ENCODE measurements around the gene IMMT.

The IMMT gene

DNA sequence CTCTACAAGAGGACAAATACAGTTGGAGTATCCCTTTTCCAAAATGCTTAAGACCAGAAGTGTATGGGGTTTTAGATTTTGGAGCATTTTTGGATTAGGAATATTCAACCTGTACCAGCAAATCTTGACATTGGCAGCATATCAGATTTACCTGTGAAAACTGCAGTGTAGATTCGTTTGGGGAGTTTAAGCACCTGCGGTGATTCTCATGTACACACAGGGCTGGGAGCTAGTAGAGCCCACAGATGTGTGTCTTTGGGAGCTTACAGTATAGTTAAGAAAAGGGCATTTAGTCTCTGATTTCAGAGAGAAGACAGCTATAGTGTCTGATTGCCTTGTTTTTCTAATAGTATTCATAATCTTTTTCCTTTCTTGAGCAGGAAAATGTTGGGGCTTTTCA, 59.1 kb downstream of the IMMT start:
- TF ChIP-seq, protein P1, sequence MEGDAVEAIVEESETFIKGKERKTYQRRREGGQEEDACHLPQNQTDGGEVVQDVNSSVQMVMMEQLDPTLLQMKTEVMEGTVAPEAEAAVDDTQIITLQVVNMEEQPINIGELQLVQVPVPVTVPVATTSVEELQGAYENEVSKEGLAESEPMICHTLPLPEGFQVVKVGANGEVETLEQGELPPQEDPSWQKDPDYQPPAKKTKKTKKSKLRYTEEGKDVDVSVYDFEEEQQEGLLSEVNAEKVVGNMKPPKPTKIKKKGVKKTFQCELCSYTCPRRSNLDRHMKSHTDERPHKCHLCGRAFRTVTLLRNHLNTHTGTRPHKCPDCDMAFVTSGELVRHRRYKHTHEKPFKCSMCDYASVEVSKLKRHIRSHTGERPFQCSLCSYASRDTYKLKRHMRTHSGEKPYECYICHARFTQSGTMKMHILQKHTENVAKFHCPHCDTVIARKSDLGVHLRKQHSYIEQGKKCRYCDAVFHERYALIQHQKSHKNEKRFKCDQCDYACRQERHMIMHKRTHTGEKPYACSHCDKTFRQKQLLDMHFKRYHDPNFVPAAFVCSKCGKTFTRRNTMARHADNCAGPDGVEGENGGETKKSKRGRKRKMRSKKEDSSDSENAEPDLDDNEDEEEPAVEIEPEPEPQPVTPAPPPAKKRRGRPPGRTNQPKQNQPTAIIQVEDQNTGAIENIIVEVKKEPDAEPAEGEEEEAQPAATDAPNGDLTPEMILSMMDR (IDR thresholded peaks at IDR 0.05; ENCODE audit: poor library complexity, severe bottlenecking), result no peak
- Histone ChIP-seq H3K9me3 (ENCODE audit: severe bottlenecking) (no peaks in the 10 kb centered on the region), H3K27ac (ENCODE audit: poor library complexity, severe bottlenecking) (no peak overlapping the region), H3K4me1 (ENCODE audit: insufficient read depth, poor library complexity, severe bottlenecking) (no peaks in the 10 kb centered on the region), H3K36me3 (ENCODE audit: low read depth) (peaks cover 90% of the 10 kb centered on the region), H3K27me3 (ENCODE audit: insufficient read depth, poor library complexity, severe bottlenecking) (no peaks in the 10 kb centered on the region), H3K4me3 (ENCODE audit: severe bottlenecking) (no peak overlapping the region)
- DNase-seq (ENCODE audit: low spot score) (no peak), ATAC-seq (ENCODE audit: low read depth) (no peak)

DNA sequence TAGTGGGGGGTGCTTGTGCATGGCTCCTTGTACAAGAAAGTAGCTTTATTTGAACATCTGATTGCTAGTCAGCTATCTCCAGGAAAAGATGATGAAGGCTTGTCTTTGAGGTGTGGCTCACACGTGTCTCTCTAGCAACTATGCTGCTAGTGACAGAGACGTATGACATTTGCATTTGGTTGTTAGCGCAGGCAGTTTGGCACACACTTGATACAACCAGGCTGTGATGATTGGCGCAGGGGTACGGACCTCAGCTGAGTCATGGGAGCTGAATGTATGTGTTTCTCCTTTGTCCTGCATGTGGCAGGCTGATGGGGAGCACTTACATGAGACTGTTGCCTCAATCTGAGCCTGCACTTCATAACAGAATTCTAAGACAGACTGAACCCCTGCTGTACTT, 59.6 kb downstream of the IMMT start:
- peaks cover 93% of the 10 kb centered on the region for H3K36me3 ChIP-seq (ENCODE audit: low read depth)

DNA sequence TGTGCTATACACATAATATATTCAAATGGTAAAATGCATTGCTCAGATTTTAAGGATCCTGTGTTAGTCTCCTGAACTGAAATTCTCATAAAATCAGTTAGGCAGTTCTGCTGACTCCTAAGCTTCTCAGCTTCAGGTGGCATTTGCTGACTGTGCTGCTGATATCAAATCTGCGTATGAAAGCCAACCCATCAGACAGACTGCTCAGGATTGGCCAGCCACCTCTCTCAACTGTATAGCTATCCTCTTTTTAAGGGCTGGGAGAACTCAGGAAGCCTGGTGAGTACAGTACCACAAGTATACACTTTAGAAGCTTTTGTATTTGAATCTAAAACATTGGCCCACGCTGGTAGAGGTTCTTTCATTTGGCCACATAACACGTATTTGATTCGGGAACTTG, 60.6 kb downstream of the IMMT start:
- TF ChIP-seq, protein P1 (IDR thresholded peaks at IDR 0.05; ENCODE audit: poor library complexity, severe bottlenecking), result no peak

More for the DNA sequence above, 59.6 kb downstream of the IMMT start:
- Histone ChIP-seq H3K4me1 (ENCODE audit: insufficient read depth, poor library complexity, severe bottlenecking) (no peaks in the 10 kb centered on the region), H3K9me3 (ENCODE audit: severe bottlenecking) (no peaks in the 10 kb centered on the region), H3K4me3 (ENCODE audit: severe bottlenecking) (no peak overlapping the region), H3K27me3 (ENCODE audit: insufficient read depth, poor library complexity, severe bottlenecking) (no peaks in the 10 kb centered on the region), H3K27ac (ENCODE audit: poor library complexity, severe bottlenecking) (no peak overlapping the region)
- no peak for DNase-seq (ENCODE audit: low spot score)
- TF ChIP-seq, protein P1 (IDR thresholded peaks at IDR 0.05; ENCODE audit: poor library complexity, severe bottlenecking), result no peak
- ATAC-seq (ENCODE audit: low read depth), result no peak

DNA sequence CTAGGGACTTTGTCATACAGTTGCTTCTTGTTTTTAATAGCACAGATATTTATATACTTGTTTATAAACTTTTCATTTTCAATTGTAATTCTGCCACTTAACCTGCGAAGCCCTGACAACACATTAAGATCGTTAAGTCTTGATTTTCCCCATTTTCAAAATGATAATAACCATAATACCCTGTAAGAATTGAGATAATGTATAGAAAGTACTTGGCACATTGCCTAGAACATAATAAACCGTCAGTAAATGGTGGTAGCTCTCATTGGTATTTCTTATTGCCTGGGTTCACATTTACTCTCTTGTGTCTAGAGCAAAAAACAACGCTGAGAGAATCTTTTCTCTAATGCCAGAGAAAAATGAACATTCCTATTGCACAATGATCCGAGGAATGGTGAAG, 70.6 kb downstream of the IMMT start:
- Histone ChIP-seq H3K9me3 (ENCODE audit: severe bottlenecking) (no peaks in the 10 kb centered on the region), H3K4me1 (ENCODE audit: insufficient read depth, poor library complexity, severe bottlenecking) (no peaks in the 10 kb centered on the region), H3K27me3 (ENCODE audit: insufficient read depth, poor library complexity, severe bottlenecking) (no peaks in the 10 kb centered on the region), H3K36me3 (ENCODE audit: low read depth) (peaks cover 97% of the 10 kb centered on the region), H3K27ac (ENCODE audit: poor library complexity, severe bottlenecking) (no peak overlapping the region), H3K4me3 (ENCODE audit: severe bottlenecking) (no peak overlapping the region)
- DNase-seq (ENCODE audit: low spot score) (no peak), ATAC-seq (ENCODE audit: low read depth) (no peak)
- TF ChIP-seq, protein P1 (IDR thresholded peaks at IDR 0.05; ENCODE audit: poor library complexity, severe bottlenecking), result no peak

More for the DNA sequence above, 60.6 kb downstream of the IMMT start:
- H3K9me3 ChIP-seq (ENCODE audit: severe bottlenecking), result no peaks in the 10 kb centered on the region
- no peak overlapping the region for H3K27ac ChIP-seq (ENCODE audit: poor library complexity, severe bottlenecking)
- ATAC-seq (ENCODE audit: low read depth) (no peak), DNase-seq (ENCODE audit: low spot score) (no peak)
- H3K36me3 ChIP-seq (ENCODE audit: low read depth), result peaks cover 98% of the 10 kb centered on the region
- no peaks in the 10 kb centered on the region for H3K27me3 ChIP-seq (ENCODE audit: insufficient read depth, poor library complexity, severe bottlenecking)
- H3K4me3 ChIP-seq (ENCODE audit: severe bottlenecking), result no peak overlapping the region
- H3K4me1 ChIP-seq (ENCODE audit: insufficient read depth, poor library complexity, severe bottlenecking), result no peaks in the 10 kb centered on the region

DNA sequence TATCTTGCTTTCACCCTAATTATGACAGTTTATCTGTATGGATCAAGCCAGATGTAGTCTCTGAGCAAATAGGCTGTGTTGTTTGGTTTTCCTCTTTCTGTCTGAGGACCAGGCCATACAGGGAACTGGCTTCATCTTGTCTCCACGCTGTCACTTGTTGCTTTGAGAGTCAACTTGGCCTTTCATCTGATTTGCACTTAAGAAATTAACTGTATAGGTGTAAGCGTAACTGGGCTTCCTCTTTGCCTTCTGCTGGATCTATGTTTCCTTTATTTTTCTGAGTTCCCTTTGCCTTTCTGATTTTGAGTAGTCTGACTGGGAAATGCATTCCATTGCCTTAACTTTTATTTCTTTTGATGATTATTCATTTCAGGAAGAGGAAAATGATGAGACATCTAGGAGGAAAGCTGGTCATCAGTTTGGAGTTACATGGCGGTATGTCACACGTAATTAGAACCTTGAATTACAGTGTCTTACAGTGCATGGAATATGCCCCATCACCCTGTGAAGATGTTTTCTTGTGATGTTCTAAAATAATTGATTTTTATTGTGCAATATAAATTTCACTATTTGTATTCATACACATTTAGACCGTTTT, 71.8 kb downstream of the IMMT start:
- no peak for ATAC-seq (ENCODE audit: low read depth)
- Histone ChIP-seq H3K4me1 (ENCODE audit: insufficient read depth, poor library complexity, severe bottlenecking) (no peaks in the 10 kb centered on the region), H3K9me3 (ENCODE audit: severe bottlenecking) (no peaks in the 10 kb centered on the region), H3K36me3 (ENCODE audit: low read depth) (peaks cover 97% of the 10 kb centered on the region), H3K4me3 (ENCODE audit: severe bottlenecking) (no peak overlapping the region), H3K27me3 (ENCODE audit: insufficient read depth, poor library complexity, severe bottlenecking) (no peaks in the 10 kb centered on the region), H3K27ac (ENCODE audit: poor library complexity, severe bottlenecking) (no peak overlapping the region)
- no peak for DNase-seq (ENCODE audit: low spot score)
- TF ChIP-seq, protein P1 (IDR thresholded peaks at IDR 0.05; ENCODE audit: poor library complexity, severe bottlenecking), result no peak

Measured in RWPE2 (cell line).